Activated CD4-positive, CD25-positive, alpha-beta regulatory T cell treated with anti-CD3 and anti-CD28 coated beads, Interleukin-2, amount 50 U/mL, for 24 hours (primary cell): ENCODE measurements around the gene IGSF3.

Source experiments
- ATAC-seq, 2 donors: fragments of 150-1000 bp; cut with Tn5 transposase; one replicate each; pipeline ENCODE4 v1.10.0; 2021; ENCODE audit warnings: mild to moderate bottlenecking in 1 of 2, moderate library complexity in 1 of 2

Gene IGSF3

DNA sequence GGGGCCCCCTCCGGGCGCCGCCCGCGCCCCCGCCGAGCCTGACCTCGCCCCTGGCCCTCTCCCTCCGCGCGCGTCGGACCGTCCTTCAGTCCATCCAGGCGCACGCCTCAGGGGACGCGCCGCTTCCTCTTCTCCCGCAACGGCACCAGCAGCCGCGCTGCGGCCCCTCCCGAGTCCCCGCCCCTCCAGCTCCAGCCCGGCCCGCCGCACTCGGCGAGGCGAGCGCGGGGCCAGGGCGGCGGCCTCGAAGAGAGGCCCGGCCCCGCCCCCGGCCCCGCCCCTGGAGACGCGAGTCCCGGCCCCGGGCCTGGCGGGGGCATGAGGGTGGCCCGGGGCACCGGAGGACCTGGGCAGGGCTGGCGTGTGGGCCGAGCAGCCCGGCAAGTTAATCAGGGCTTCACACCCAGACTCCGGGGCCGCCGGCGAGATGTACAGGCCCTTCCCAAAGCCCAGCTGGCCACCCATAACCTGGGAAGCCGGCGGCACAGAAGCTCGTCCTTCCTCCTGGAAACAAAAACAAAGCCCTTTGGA, at the start of gene IGSF3:
TSS of gene IGSF3 (minus strand) at position 159 of the 531 bp plus-strand sequence. CDS start 1,407 bp downstream, outside the sequence.
- ATAC-seq = peak; percentile 69 to 75

DNA sequence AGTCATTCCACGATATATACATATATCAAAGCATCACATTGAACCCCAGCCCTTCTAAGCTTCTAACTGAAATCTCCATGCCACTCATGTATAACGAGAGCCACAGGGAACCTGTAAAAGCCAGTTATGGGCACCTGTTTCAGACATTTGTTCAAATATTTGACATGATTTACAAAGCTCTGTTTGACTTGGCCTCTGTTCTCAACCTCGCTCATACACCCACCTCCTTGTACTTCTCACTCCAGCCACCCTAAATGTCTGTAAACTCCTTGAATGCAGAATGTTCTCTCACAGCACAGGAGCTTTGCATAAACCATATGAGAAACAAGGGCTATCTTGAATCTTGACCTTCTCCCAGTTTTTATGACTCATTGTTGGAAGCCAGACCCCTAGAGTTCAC, 49.8 kb upstream of the IGSF3 start:
- no peak for ATAC-seq

DNA sequence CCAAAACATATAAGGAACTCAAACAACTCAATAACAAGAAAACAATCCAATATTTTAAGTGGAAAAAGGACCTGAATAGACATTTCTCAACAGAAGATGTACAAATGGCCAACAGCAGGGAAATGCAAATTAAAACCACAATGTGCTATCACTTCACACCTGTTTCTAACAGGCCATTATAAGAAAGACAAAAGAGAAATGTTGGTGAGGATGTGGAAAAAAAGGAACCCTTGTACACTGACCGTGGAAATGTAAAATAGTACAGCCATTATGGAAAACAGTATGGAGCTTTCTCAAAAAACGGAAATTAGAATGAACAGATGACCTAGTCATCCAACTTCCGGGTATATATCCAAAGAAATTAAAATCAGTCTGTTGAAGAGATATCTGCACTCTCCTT, 48.9 kb upstream of the IGSF3 start:
- no peak for ATAC-seq

DNA sequence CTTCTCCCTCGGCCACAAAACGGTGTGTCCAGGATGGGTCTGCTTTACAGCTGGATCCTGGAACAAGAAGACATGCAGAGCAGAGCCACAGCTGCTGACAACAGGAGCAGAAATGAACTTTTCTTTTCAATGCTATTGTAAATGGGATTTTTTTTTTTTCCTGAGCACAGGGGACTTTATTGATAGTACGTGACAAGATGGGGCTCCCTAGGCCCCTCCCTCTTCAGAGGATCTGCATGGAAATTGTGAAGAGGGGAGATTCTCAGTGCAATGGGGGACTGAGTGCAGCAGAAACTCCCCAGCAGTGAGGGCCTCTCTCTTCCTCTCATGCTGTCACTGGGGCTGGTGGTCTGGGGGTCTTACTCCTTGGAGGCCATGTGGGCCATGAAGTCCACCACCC, 45.9 kb upstream of the IGSF3 start:
- no peak for ATAC-seq

GRCh38 chr1:116712510-116712909, 45.0 kb upstream of the IGSF3 start:
- no peak for ATAC-seq

DNA sequence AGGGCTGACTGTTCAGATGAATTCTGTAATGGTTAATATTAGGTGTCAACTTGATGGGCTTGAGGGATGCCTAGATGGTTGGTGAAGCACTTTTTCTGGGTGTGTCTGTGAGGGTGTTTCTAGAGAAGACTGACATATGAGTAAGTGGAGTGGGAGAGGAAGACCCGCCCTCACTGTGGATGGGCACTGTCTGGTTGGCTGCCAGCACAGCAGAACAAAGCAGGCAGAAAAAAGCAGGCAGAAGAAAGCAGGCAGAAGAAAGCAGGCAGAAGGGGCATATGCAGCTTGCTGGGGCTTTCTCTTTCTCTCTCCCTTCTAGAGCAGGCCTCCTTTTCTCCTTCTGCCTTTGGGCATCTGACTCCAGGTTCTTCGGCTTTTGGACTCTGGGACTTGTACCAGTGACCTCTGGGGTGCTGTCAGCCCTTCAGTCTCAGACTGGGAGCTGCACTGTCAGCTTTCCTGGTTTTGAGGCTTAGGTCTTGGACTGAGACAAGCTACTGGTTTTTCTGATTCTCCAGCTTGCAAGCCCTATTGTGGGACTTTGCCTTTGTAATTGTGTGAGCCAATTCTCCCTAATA, 43.8 kb upstream of the IGSF3 start:
- ATAC-seq = peak; percentile 60 to 77

GRCh38 chr1:116710420-116711262, 43.1 kb upstream of the IGSF3 start:
- no peak for ATAC-seq

GRCh38 chr1:116709666-116710167, 42.2 kb upstream of the IGSF3 start:
- no peak for ATAC-seq

GRCh38 chr1:116708255-116708900, 40.8 kb upstream of the IGSF3 start:
- no peak for ATAC-seq

DNA sequence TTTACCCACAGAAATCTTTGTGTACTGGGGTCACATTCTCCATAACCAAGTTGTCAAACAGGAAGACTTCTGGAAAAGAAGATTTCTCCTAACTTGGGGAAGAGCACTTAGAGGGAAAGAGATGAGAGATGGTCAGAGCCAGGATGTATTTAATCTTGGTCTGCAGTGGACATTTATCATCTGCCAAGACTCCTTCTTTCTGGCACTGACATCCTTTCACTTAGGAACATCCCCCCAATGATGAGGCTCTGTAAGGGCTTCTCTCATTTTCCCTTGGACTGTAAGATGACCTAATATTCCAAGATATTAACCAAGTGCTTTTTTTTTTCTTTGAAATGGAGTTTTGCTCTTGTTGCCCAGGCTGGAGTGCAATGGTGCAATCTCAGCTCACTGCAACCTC, 39.3 kb upstream of the IGSF3 start:
- ATAC-seq = no peak

DNA sequence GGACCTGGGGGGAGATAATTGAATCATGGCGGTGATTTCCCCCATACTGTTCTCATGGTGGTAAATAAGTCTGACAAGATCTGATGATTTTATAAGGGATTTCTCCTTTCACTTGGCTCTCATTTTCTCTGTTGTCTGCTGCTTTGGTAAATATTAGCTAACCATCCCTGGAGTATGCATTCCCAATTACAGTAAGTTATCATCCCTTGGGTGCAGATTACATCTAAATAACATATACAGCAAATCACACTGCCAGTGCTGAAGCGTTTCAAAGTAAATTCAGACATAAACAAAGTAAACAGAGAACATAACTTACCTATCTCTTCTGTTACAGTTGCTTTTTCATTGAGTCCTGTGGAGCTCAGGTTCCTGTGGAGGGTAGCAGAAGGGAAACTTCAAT, 38.6 kb upstream of the IGSF3 start:
- ATAC-seq = no peak

- ATAC-seq = no peak
These were observed 36.7 kb upstream of the IGSF3 start for GRCh38 chr1:116704278-116704677.

GRCh38 chr1:116699605-116700004, 32.1 kb upstream of the IGSF3 start:
- ATAC-seq = no peak

- no peak for ATAC-seq
These were observed 30.7 kb upstream of the IGSF3 start for GRCh38 chr1:116698244-116698595.

- ATAC-seq = no peak
These were observed 30.2 kb upstream of the IGSF3 start for GRCh38 chr1:116697548-116698243.

DNA sequence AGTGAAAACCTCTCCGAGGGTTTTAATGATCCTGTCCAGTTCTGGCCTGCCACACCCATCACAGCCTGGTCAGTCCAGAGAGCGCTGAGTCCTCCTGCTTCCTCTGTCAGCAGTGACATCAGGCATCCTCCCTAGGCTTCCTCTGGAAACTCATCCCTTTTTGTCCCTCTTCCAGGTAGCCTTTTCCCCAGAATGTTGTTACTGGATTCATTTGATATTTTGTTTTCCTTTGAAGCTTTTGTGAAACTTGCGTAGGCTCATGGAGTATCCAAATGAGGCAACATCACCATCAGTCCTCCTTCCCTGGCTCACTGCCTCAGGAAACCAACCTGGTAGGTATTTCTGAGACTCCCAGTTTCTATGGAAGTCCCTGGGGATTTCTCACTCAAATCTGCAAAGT, 27.0 kb upstream of the IGSF3 start:
- no peak for ATAC-seq

GRCh38 chr1:116693759-116694480, 26.4 kb upstream of the IGSF3 start:
- ATAC-seq = no peak

GRCh38 chr1:116692879-116693278, 25.3 kb upstream of the IGSF3 start:
- ATAC-seq = no peak

- no peak for ATAC-seq
These were observed 23.4 kb upstream of the IGSF3 start for GRCh38 chr1:116690849-116691406.

GRCh38 chr1:116690396-116690848, 22.9 kb upstream of the IGSF3 start:
- no peak for ATAC-seq

- ATAC-seq = no peak
These were observed 19.3 kb upstream of the IGSF3 start for GRCh38 chr1:116686723-116687352.
